Caco-2 (cell line): ENCODE results near the gene ZBTB17. TPM values are rescaled to one million over a fixed set of nuclear protein-coding genes. Genes with fewer than 3 reads are reported as not detected.

Experiments used
- BruUV-seq: library from RNA; stranded (reverse); fragments of 400-500 nt; replicated peaks from 2 replicates; lab custom pipeline; 2021; lab: Mats Ljungman, UMichigan
- CTCF ChIA-PET: fragments of 300-600 bp; sonication (Branson Sonifier 250); formaldehyde crosslinking; loops from one replicate; lab custom pipeline; 2022; ENCODE audit warnings: antibody characterized with exemption; lab: Charles Lee
- POLR2A ChIA-PET: fragments of 300-600 bp; sonication (Branson Sonifier 250); formaldehyde crosslinking; loops from one replicate; lab custom pipeline; 2022; ENCODE audit warnings: antibody characterized with exemption; lab: Charles Lee
- DNase-seq, 2 experiments: peaks; one replicate each; pipeline versions ENCODE4 v3.0.0 to v3.0.0-alpha.2; 2020 to 2022
- H3K27me3 ChIP-seq: replicated peaks from 2 replicates; pipeline ENCODE4 v1.6.0; 2011; ENCODE audit warnings: low read length; ENCODE audit not compliant: control insufficient read depth, insufficient read depth
- H3K36me3 ChIP-seq: 2 replicates; pipeline ENCODE4 v1.5.1; 2011; ENCODE audit warnings: low read length; ENCODE audit not compliant: control insufficient read depth, insufficient read depth
- H3K4me1 ChIP-seq: fragments of 250-450 bp; sonication (Bioruptor Pico); 2 replicates; pipeline ENCODE4 v1.5.1; 2020; ENCODE audit warnings: mild to moderate bottlenecking
- H3K4me3 ChIP-seq: 2 replicates; pipeline ENCODE4 v1.5.1; 2011; ENCODE audit warnings: low read depth, mild to moderate bottlenecking, control low read depth, low read length
- H3K9me3 ChIP-seq: fragments of 250-450 bp; sonication (Bioruptor Pico); 2 replicates; pipeline ENCODE4 v1.5.1; 2020; ENCODE audit warnings: mild to moderate bottlenecking, moderate library complexity
- H3K27ac Mint-ChIP-seq: one replicate; pipeline ENCODE4 v1.8.0; 2022; ENCODE audit warnings: mixed read lengths; ENCODE audit not compliant: unreplicated experiment
- H3K27me3 Mint-ChIP-seq: one replicate; pipeline ENCODE4 v1.8.0; 2022; ENCODE audit warnings: mixed read lengths; ENCODE audit not compliant: insufficient read depth, unreplicated experiment
- H3K36me3 Mint-ChIP-seq: one replicate; pipeline ENCODE4 v1.8.0; 2022; ENCODE audit warnings: mild to moderate bottlenecking, mixed read lengths; ENCODE audit not compliant: insufficient read depth, unreplicated experiment
- H3K4me1 Mint-ChIP-seq: one replicate; pipeline ENCODE4 v1.8.0; 2022; ENCODE audit warnings: low read depth, mixed read lengths; ENCODE audit not compliant: unreplicated experiment
- H3K4me3 Mint-ChIP-seq: one replicate; pipeline ENCODE4 v1.8.0; 2022; ENCODE audit warnings: mild to moderate bottlenecking, moderate library complexity, mixed read lengths; ENCODE audit not compliant: unreplicated experiment
- H3K9me3 Mint-ChIP-seq: one replicate; pipeline ENCODE4 v1.8.0; 2022; ENCODE audit warnings: mixed read lengths; ENCODE audit not compliant: unreplicated experiment
- intact Hi-C: fragments of 100-400 bp; cut with micrococcal nuclease; formaldehyde crosslinking; loops from one replicate; pipeline ENCODE4 v1.10.0; 2022; ENCODE audit not compliant: unreplicated experiment
- total RNA-seq: library from RNA; stranded (reverse); gene quantifications from 2 replicates; pipeline ENCODE4 v1.2.3, GENCODE V29; 2022
- TF ChIP-seq, protein P1 (sequence below), 2 experiments: fragments of 200-600 bp in 1 of 2; IDR thresholded peaks; 1 replicate in 1 of 2; 2 replicates in 1 of 2; pipeline versions ENCODE4 v1.5.1 to v1.8.0; 2011 to 2022; ENCODE audit warnings: antibody characterized with exemption in 1 of 2, control low read depth in 1 of 2, inconsistent platforms in 1 of 2, low read depth in 1 of 2, low read length in 1 of 2, mild to moderate bottlenecking in 1 of 2, moderate library complexity in 1 of 2; ENCODE audit not compliant: insufficient read depth in 1 of 2, severe bottlenecking in 1 of 2, unreplicated experiment in 1 of 2

The ZBTB17 gene
- total RNA-seq, 1 experiment from 2014 or later: 23.5 TPM

DNA sequence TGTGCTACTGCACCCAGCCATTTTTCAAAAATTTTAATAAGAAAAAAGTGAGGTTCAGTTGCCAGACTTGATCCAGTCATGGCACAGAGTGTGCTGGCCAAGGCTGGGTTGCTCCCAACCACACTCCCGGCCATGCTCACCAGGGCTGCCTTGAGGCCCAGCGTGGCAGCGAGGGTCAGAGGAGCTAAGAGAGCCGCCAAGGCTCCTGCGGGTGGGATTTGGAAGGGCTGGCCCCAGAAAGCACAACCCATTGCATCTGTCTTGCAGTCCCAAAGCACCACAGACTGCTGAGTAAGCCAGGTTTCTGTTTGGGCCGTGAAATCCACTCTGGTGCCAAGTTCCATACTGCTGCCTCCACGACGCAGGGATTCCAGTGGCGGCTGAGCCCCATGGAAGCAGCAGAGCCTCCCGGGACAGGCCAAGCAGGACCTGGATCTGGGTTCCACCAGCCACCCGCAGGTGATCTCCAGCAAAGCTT is 22.6 kb downstream of the ZBTB17 start:
- intact Hi-C loops: no loop called here
- H3K4me3 Mint-ChIP-seq: no peak overlapping the region
- no TSS peak for BruUV-seq
- H3K36me3 Mint-ChIP-seq: peaks cover 4% of the 10 kb centered on the region
- Histone ChIP-seq H3K27me3 (no peaks in the 10 kb centered on the region), H3K4me1 (peaks cover 10% of the 10 kb centered on the region), H3K36me3 (no peaks in the 10 kb centered on the region), H3K4me3 (no peak overlapping the region), H3K9me3 (no peaks in the 10 kb centered on the region)
- POLR2A ChIA-PET: no interaction called here
- H3K27ac Mint-ChIP-seq: no peak overlapping the region
- no peak for DNase-seq
- H3K9me3 Mint-ChIP-seq: no peaks in the 10 kb centered on the region
- TF ChIP-seq, protein P1, sequence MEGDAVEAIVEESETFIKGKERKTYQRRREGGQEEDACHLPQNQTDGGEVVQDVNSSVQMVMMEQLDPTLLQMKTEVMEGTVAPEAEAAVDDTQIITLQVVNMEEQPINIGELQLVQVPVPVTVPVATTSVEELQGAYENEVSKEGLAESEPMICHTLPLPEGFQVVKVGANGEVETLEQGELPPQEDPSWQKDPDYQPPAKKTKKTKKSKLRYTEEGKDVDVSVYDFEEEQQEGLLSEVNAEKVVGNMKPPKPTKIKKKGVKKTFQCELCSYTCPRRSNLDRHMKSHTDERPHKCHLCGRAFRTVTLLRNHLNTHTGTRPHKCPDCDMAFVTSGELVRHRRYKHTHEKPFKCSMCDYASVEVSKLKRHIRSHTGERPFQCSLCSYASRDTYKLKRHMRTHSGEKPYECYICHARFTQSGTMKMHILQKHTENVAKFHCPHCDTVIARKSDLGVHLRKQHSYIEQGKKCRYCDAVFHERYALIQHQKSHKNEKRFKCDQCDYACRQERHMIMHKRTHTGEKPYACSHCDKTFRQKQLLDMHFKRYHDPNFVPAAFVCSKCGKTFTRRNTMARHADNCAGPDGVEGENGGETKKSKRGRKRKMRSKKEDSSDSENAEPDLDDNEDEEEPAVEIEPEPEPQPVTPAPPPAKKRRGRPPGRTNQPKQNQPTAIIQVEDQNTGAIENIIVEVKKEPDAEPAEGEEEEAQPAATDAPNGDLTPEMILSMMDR (IDR thresholded peaks at IDR 0.05; ENCODE audit: insufficient read depth in 1 of 2, low read depth in 1 of 2, low read length in 1 of 2, severe bottlenecking in 1 of 2, unreplicated experiment in 1 of 2): no peak
- peaks cover 17% of the 10 kb centered on the region for H3K4me1 Mint-ChIP-seq
- no peaks in the 10 kb centered on the region for H3K27me3 Mint-ChIP-seq
- CTCF ChIA-PET: no interaction called here

DNA sequence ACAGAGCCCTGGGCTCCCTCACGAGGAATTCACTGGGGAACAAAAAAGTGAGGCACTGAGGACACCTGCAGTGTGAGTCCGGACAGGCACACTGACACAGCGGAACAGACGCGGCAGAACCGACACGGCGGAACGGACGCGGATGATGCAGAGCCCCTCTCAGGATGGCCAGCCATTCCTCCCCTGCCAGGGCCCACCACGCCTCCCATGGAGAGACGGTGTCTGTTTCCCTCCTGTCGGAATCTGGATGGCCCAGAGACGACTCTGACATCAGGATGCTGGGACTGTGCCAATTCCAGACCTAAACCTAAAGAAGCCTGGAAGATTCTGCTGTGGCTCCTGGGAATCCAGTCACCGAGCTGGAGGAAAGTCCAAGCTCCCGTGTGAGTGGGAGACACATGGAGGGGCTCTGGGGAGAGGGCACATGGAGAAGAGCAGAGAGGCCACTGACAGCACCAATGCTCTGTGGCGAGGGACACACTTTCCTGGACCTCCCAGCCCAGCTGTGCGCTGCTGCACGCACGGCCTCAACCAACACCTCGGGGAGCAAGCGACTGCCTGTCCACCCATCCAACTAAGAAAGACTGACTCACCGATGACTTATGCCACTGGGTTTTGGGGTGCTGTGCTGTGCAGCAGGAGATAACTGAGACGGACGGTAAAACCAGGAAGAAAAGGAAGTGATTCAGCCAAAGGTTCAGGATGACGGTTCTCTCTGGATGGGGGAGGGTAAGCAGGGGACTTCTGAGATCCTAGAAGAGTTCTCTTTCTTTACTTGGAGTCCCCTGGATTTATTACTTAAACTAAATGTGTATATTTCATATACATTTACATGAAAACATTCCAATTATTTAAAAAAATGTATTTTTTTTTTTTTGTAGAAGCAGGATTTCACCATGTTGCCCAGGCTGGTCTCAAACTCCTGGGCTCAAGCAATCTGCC is 23.3 kb downstream of the ZBTB17 start:
- DNase-seq: no peak
- Mint-ChIP-seq H3K27me3 (no peaks in the 10 kb centered on the region), H3K4me3 (no peak overlapping the region), H3K36me3 (peaks cover 7% of the 10 kb centered on the region), H3K4me1 (peaks cover 17% of the 10 kb centered on the region), H3K9me3 (no peaks in the 10 kb centered on the region), H3K27ac (no peak overlapping the region)
- TF ChIP-seq, protein P1 (IDR thresholded peaks at IDR 0.05; ENCODE audit: insufficient read depth in 1 of 2, low read depth in 1 of 2, low read length in 1 of 2, severe bottlenecking in 1 of 2, unreplicated experiment in 1 of 2): no peak
- ChIA-PET POLR2A (no interaction called here), CTCF (no interaction called here)
- H3K36me3 ChIP-seq: no peaks in the 10 kb centered on the region
- intact Hi-C loops: no loop called here
- H3K27me3 ChIP-seq: no peaks in the 10 kb centered on the region
- no peaks in the 10 kb centered on the region for H3K9me3 ChIP-seq
- BruUV-seq: no TSS peak
- H3K4me1 ChIP-seq: peaks cover 10% of the 10 kb centered on the region
- H3K4me3 ChIP-seq: no peak overlapping the region

- POLR2A ChIA-PET: interaction anchor here (0.5 kb wide), 1 partner anchor 117 kb away, joined by 3 read pairs; no protein-coding TSS in a partner anchor
- H3K4me1 Mint-ChIP-seq: peaks cover 17% of the 10 kb centered on the region
- DNase-seq: no peak
- Histone ChIP-seq H3K4me1 (peaks cover 10% of the 10 kb centered on the region), H3K4me3 (no peak overlapping the region), H3K9me3 (no peaks in the 10 kb centered on the region), H3K27me3 (no peaks in the 10 kb centered on the region), H3K36me3 (no peaks in the 10 kb centered on the region)
- no TSS peak for BruUV-seq
- no peaks in the 10 kb centered on the region for H3K27me3 Mint-ChIP-seq
- CTCF ChIA-PET: no interaction called here
- H3K9me3 Mint-ChIP-seq: no peaks in the 10 kb centered on the region
- H3K4me3 Mint-ChIP-seq: no peak overlapping the region
- intact Hi-C loops: no loop called here
- TF ChIP-seq, protein P1 (IDR thresholded peaks at IDR 0.05; ENCODE audit: insufficient read depth in 1 of 2, low read depth in 1 of 2, low read length in 1 of 2, severe bottlenecking in 1 of 2, unreplicated experiment in 1 of 2): no peak
- H3K36me3 Mint-ChIP-seq: peaks cover 15% of the 10 kb centered on the region
- H3K27ac Mint-ChIP-seq: no peak overlapping the region
Measured at GRCh38 chr1:15951341-15952153, 24.4 kb downstream of the ZBTB17 start.
